Caco-2 (cell line): ENCODE data around the gene TRAPPC3. TPM values are rescaled to one million over a fixed set of nuclear protein-coding genes. Genes with fewer than 3 reads are reported as not detected.

Experiments
- BruUV-seq: library from RNA; stranded (reverse); fragments of 400-500 nt; replicated peaks from 2 replicates; lab custom pipeline; 2021; lab: Mats Ljungman, UMichigan
- CTCF ChIA-PET: fragments of 300-600 bp; sonication (Branson Sonifier 250); formaldehyde crosslinking; loops from one replicate; lab custom pipeline; 2022; ENCODE audit warnings: antibody characterized with exemption; lab: Charles Lee
- POLR2A ChIA-PET: fragments of 300-600 bp; sonication (Branson Sonifier 250); formaldehyde crosslinking; loops from one replicate; lab custom pipeline; 2022; ENCODE audit warnings: antibody characterized with exemption; lab: Charles Lee
- DNase-seq, 2 experiments: peaks; one replicate each; pipeline versions ENCODE4 v3.0.0 to v3.0.0-alpha.2; 2020 to 2022
- H3K27me3 ChIP-seq: replicated peaks from 2 replicates; pipeline ENCODE4 v1.6.0; 2011; ENCODE audit warnings: low read length; ENCODE audit not compliant: control insufficient read depth, insufficient read depth
- H3K36me3 ChIP-seq: 2 replicates; pipeline ENCODE4 v1.5.1; 2011; ENCODE audit warnings: low read length; ENCODE audit not compliant: control insufficient read depth, insufficient read depth
- H3K4me1 ChIP-seq: fragments of 250-450 bp; sonication (Bioruptor Pico); 2 replicates; pipeline ENCODE4 v1.5.1; 2020; ENCODE audit warnings: mild to moderate bottlenecking
- H3K4me3 ChIP-seq: 2 replicates; pipeline ENCODE4 v1.5.1; 2011; ENCODE audit warnings: low read depth, mild to moderate bottlenecking, control low read depth, low read length
- H3K9me3 ChIP-seq: fragments of 250-450 bp; sonication (Bioruptor Pico); 2 replicates; pipeline ENCODE4 v1.5.1; 2020; ENCODE audit warnings: mild to moderate bottlenecking, moderate library complexity
- H3K27ac Mint-ChIP-seq: one replicate; pipeline ENCODE4 v1.8.0; 2022; ENCODE audit warnings: mixed read lengths; ENCODE audit not compliant: unreplicated experiment
- H3K27me3 Mint-ChIP-seq: one replicate; pipeline ENCODE4 v1.8.0; 2022; ENCODE audit warnings: mixed read lengths; ENCODE audit not compliant: insufficient read depth, unreplicated experiment
- H3K36me3 Mint-ChIP-seq: one replicate; pipeline ENCODE4 v1.8.0; 2022; ENCODE audit warnings: mild to moderate bottlenecking, mixed read lengths; ENCODE audit not compliant: insufficient read depth, unreplicated experiment
- H3K4me1 Mint-ChIP-seq: one replicate; pipeline ENCODE4 v1.8.0; 2022; ENCODE audit warnings: low read depth, mixed read lengths; ENCODE audit not compliant: unreplicated experiment
- H3K4me3 Mint-ChIP-seq: one replicate; pipeline ENCODE4 v1.8.0; 2022; ENCODE audit warnings: mild to moderate bottlenecking, moderate library complexity, mixed read lengths; ENCODE audit not compliant: unreplicated experiment
- H3K9me3 Mint-ChIP-seq: one replicate; pipeline ENCODE4 v1.8.0; 2022; ENCODE audit warnings: mixed read lengths; ENCODE audit not compliant: unreplicated experiment
- intact Hi-C: fragments of 100-400 bp; cut with micrococcal nuclease; formaldehyde crosslinking; loops from one replicate; pipeline ENCODE4 v1.10.0; 2022; ENCODE audit not compliant: unreplicated experiment
- total RNA-seq: library from RNA; stranded (reverse); gene quantifications from 2 replicates; pipeline ENCODE4 v1.2.3, GENCODE V29; 2022
- TF ChIP-seq, protein P1 (sequence below), 2 experiments: fragments of 200-600 bp in 1 of 2; IDR thresholded peaks; 1 replicate in 1 of 2; 2 replicates in 1 of 2; pipeline versions ENCODE4 v1.5.1 to v1.8.0; 2011 to 2022; ENCODE audit warnings: antibody characterized with exemption in 1 of 2, control low read depth in 1 of 2, inconsistent platforms in 1 of 2, low read depth in 1 of 2, low read length in 1 of 2, mild to moderate bottlenecking in 1 of 2, moderate library complexity in 1 of 2; ENCODE audit not compliant: insufficient read depth in 1 of 2, severe bottlenecking in 1 of 2, unreplicated experiment in 1 of 2

Gene TRAPPC3
- total RNA-seq, 1 experiment from 2014 or later, result 35.4 TPM

DNA sequence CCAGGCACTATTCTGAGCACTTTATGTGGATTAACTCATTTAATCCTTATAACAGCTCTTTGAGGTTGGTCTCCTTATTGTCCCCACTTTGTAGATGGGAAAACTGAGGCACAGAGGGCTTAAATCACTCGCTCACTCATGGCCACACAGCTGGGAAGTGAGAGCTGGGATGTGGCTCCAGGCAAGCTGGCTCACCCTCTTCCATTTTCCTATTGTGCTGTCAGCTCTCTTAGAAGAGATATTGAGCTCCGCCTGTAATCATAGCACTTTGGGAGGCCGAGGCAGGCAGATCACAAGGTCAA is 20.4 kb downstream of the TRAPPC3 start:
- intact Hi-C loops, result no loop called here
- POLR2A ChIA-PET, result interaction anchor here (0.7 kb wide), 1 partner anchor 1901 kb away, joined by 7 read pairs; no protein-coding TSS in a partner anchor
- H3K27ac Mint-ChIP-seq, result no peak overlapping the region
- TF ChIP-seq, protein P1, sequence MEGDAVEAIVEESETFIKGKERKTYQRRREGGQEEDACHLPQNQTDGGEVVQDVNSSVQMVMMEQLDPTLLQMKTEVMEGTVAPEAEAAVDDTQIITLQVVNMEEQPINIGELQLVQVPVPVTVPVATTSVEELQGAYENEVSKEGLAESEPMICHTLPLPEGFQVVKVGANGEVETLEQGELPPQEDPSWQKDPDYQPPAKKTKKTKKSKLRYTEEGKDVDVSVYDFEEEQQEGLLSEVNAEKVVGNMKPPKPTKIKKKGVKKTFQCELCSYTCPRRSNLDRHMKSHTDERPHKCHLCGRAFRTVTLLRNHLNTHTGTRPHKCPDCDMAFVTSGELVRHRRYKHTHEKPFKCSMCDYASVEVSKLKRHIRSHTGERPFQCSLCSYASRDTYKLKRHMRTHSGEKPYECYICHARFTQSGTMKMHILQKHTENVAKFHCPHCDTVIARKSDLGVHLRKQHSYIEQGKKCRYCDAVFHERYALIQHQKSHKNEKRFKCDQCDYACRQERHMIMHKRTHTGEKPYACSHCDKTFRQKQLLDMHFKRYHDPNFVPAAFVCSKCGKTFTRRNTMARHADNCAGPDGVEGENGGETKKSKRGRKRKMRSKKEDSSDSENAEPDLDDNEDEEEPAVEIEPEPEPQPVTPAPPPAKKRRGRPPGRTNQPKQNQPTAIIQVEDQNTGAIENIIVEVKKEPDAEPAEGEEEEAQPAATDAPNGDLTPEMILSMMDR (IDR thresholded peaks at IDR 0.05; ENCODE audit: insufficient read depth in 1 of 2, low read depth in 1 of 2, low read length in 1 of 2, severe bottlenecking in 1 of 2, unreplicated experiment in 1 of 2), result no peak
- no TSS peak for BruUV-seq
- no peaks in the 10 kb centered on the region for H3K36me3 Mint-ChIP-seq
- H3K36me3 ChIP-seq, result no peaks in the 10 kb centered on the region
- no peaks in the 10 kb centered on the region for H3K27me3 ChIP-seq
- H3K9me3 Mint-ChIP-seq, result no peaks in the 10 kb centered on the region
- 0 out of 2 replicates have a peak, but pooled peaks cover 3% of the 10 kb centered on the region for H3K4me1 ChIP-seq
- no peaks in the 10 kb centered on the region for H3K9me3 ChIP-seq
- DNase-seq, result no peak
- CTCF ChIA-PET, result no interaction called here
- no peaks in the 10 kb centered on the region for H3K27me3 Mint-ChIP-seq
- no peak overlapping the region for H3K4me3 Mint-ChIP-seq
- H3K4me1 Mint-ChIP-seq, result no peaks in the 10 kb centered on the region
- H3K4me3 ChIP-seq, result no peak overlapping the region

DNA sequence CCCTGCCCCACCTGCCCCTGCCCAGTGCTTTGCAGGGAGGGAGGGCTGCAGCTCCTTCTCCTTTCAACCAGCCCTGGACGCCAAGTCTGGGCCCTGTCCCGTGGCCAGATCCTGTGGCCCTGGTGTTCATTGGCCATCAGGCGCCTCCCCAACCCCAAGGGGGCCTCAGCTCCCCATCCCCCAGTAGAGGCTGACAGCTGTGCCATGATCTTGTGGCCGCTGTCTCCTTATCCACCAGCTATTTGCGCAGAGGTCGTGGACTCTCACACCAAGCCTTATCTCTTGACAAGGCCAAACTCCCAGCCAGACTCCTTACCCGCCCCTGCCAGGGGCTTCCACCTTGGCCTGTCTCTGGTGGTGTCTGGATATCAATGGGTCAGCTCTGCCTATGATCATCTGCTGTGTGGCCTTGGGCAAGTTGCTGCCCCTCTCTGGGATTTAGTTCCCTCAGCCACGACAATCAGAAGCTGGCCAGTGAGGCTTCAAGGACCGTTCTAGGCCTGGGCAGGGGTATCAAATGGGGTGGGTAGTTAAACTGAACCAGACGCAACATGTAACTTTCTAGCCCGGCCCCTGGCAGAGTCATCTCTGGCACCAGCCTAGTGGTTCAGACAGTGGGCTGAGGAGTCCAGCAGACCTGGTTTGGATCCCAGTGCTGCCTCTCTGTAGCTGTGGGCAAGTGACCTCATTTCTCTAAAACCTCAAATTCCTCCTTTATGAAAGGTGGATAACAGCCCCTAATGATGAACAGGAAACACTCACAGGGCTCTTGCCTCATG is 21.0 kb downstream of the TRAPPC3 start:
- 0 out of 2 replicates have a peak, but pooled peaks cover 3% of the 10 kb centered on the region for H3K4me1 ChIP-seq
- no peak overlapping the region for H3K4me3 ChIP-seq
- no peaks in the 10 kb centered on the region for H3K27me3 ChIP-seq
- ChIA-PET POLR2A (interaction anchor here (0.7 kb wide), 1 partner anchor 1902 kb away, joined by 7 read pairs; no protein-coding TSS in a partner anchor), CTCF (interaction anchor here (0.5 kb wide), 1 partner anchor 347 kb away, joined by 5 read pairs; no protein-coding TSS in a partner anchor)
- Mint-ChIP-seq H3K36me3 (no peaks in the 10 kb centered on the region), H3K4me3 (no peak overlapping the region), H3K27ac (no peak overlapping the region), H3K4me1 (no peaks in the 10 kb centered on the region), H3K27me3 (peaks cover 2% of the 10 kb centered on the region), H3K9me3 (no peaks in the 10 kb centered on the region)
- no peaks in the 10 kb centered on the region for H3K9me3 ChIP-seq
- no peak for DNase-seq
- H3K36me3 ChIP-seq, result no peaks in the 10 kb centered on the region
- TF ChIP-seq, protein P1 (IDR thresholded peaks at IDR 0.05; ENCODE audit: insufficient read depth in 1 of 2, low read depth in 1 of 2, low read length in 1 of 2, severe bottlenecking in 1 of 2, unreplicated experiment in 1 of 2), result no peak
- intact Hi-C loops, result no loop called here
- no TSS peak for BruUV-seq

DNA sequence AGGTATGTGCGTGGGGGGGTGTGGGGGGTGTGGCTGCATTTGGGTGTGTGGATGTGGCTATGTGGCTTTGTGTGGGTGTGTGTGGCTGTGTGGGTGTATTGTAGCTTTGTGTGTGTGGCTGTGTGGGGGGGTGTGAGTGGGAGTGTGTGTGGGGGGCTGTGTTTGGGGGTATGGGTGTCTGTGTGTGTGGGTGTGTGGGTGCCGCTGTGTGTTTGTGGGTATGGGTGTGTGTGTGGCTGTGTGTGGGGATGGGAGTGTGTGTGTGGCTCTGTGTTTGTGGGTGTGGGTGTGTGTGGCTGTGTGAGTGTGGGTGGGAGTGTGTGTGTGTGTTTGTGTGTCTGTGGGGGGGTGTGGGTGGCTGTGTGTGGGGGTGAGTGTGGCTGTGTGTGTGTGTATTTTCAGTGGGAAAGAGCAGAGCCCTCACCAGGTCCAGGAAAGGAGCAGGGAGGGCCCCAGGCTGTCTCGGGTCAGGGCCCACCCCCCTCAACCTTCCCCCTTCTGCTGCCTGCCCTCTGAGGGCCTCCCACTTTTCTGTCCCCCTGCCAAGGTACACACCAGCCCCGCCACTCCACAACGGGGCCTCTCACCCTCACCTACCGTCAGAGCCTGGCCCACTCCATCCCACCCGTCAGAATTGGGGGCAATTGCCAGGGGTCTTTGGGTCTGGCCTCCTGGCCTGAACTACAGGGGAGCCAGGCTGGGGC is 22.3 kb downstream of the TRAPPC3 start:
- H3K36me3 ChIP-seq, result no peaks in the 10 kb centered on the region
- H3K4me1 ChIP-seq, result 0 out of 2 replicates have a peak, but pooled peaks cover 3% of the 10 kb centered on the region
- no peak overlapping the region for H3K27ac Mint-ChIP-seq
- H3K36me3 Mint-ChIP-seq, result no peaks in the 10 kb centered on the region
- no peaks in the 10 kb centered on the region for H3K4me1 Mint-ChIP-seq
- POLR2A ChIA-PET, result no interaction called here
- TF ChIP-seq, protein P1 (IDR thresholded peaks at IDR 0.05; ENCODE audit: insufficient read depth in 1 of 2, low read depth in 1 of 2, low read length in 1 of 2, severe bottlenecking in 1 of 2, unreplicated experiment in 1 of 2), result no peak
- H3K4me3 Mint-ChIP-seq, result no peak overlapping the region
- H3K4me3 ChIP-seq, result no peak overlapping the region
- intact Hi-C loops, result no loop called here
- H3K27me3 Mint-ChIP-seq, result peaks cover 3% of the 10 kb centered on the region
- no peaks in the 10 kb centered on the region for H3K9me3 ChIP-seq
- BruUV-seq, result no TSS peak
- no peaks in the 10 kb centered on the region for H3K27me3 ChIP-seq
- DNase-seq, result no peak
- no peaks in the 10 kb centered on the region for H3K9me3 Mint-ChIP-seq
- CTCF ChIA-PET, result no interaction called here
